ENCODE data around the gene CDH13. TPM values are rescaled to one million over a fixed set of nuclear protein-coding genes. Genes with fewer than 3 reads are reported as not detected.

The CDH13 gene
- total RNA-seq, 4 donors from 2014 or later: 3.4 to 14.8 (median 6.5) TPM

- no peaks in the 10 kb centered on the region for H3K36me3 ChIP-seq
- no peak for DNase-seq
- no peaks in the 10 kb centered on the region for H3K27me3 ChIP-seq
- no peak overlapping the region for H3K27ac ChIP-seq
- no peaks in the 10 kb centered on the region for H3K4me1 ChIP-seq
- intact Hi-C loops (cut with DNase I): no loop called here
- no peak overlapping the region for H3K4me3 ChIP-seq (replicated peaks in 1 of 3)
- WGBS, 2 donors: 90 to 92% methylated on average over 4 of the region's 4 CpGs
- TF ChIP-seq CTCF (IDR thresholded peaks at IDR 0.05) (no peak), POLR2A (IDR thresholded peaks at IDR 0.05) (no peak)
- no peaks in the 10 kb centered on the region for H3K9me3 ChIP-seq
These were observed 1210.8 kb downstream of the CDH13 start for GRCh38 chr16:83837566-83837965.

GRCh38 chr16:83838151-83838550, 1211.4 kb downstream of the CDH13 start:
- DNase-seq: no peak
- intact Hi-C loops (cut with DNase I): no loop called here
- no peak overlapping the region for H3K4me3 ChIP-seq (replicated peaks in 1 of 3)
- H3K36me3 ChIP-seq: no peaks in the 10 kb centered on the region
- H3K4me1 ChIP-seq: no peaks in the 10 kb centered on the region
- TF ChIP-seq POLR2A (IDR thresholded peaks at IDR 0.05) (no peak), CTCF (IDR thresholded peaks at IDR 0.05) (no peak)
- 74 to 77% methylated on average over 4 of the region's 4 CpGs for WGBS, 2 donors
- no peak overlapping the region for H3K27ac ChIP-seq
- no peaks in the 10 kb centered on the region for H3K9me3 ChIP-seq
- H3K27me3 ChIP-seq: no peaks in the 10 kb centered on the region

GRCh38 chr16:83839561-83839960, 1212.8 kb downstream of the CDH13 start:
- Histone ChIP-seq H3K36me3 (no peaks in the 10 kb centered on the region), H3K9me3 (no peaks in the 10 kb centered on the region), H3K4me3 (replicated peaks in 1 of 3) (no peak overlapping the region), H3K27ac (no peak overlapping the region), H3K27me3 (no peaks in the 10 kb centered on the region), H3K4me1 (no peaks in the 10 kb centered on the region)
- no peak for DNase-seq
- TF ChIP-seq CTCF (IDR thresholded peaks at IDR 0.05): no peak
- TF ChIP-seq POLR2A (IDR thresholded peaks at IDR 0.05): no peak
- intact Hi-C loops (cut with DNase I): no loop called here
- 64 to 83% methylated on average over 3 of the region's 3 CpGs for WGBS, 2 donors

GRCh38 chr16:83840060-83840617, 1213.4 kb downstream of the CDH13 start:
- Histone ChIP-seq H3K27me3 (no peaks in the 10 kb centered on the region), H3K36me3 (no peaks in the 10 kb centered on the region), H3K4me1 (no peaks in the 10 kb centered on the region), H3K27ac (no peak overlapping the region), H3K9me3 (no peaks in the 10 kb centered on the region), H3K4me3 (replicated peaks in 1 of 3) (no peak overlapping the region)
- TF ChIP-seq CTCF (IDR thresholded peaks at IDR 0.05) (no peak), POLR2A (IDR thresholded peaks at IDR 0.05) (no peak)
- DNase-seq: no peak
- intact Hi-C loops (cut with DNase I): no loop called here
- WGBS, 2 donors: 72 to 82% methylated on average over 4 of the region's 4 CpGs

GRCh38 chr16:83842291-83842690, 1215.5 kb downstream of the CDH13 start:
- H3K4me3 ChIP-seq (replicated peaks in 1 of 3): no peak overlapping the region
- WGBS, 2 donors: 82 to 84% methylated on average over 7 of the region's 7 CpGs
- intact Hi-C loops (cut with DNase I): no loop called here
- no peaks in the 10 kb centered on the region for H3K4me1 ChIP-seq
- H3K27me3 ChIP-seq: no peaks in the 10 kb centered on the region
- H3K27ac ChIP-seq: no peak overlapping the region
- no peaks in the 10 kb centered on the region for H3K9me3 ChIP-seq
- H3K36me3 ChIP-seq: no peaks in the 10 kb centered on the region
- TF ChIP-seq POLR2A (IDR thresholded peaks at IDR 0.05) (no peak), CTCF (IDR thresholded peaks at IDR 0.05) (no peak)
- DNase-seq: no peak

All from thyroid gland (tissue), 4 donors.